NB4 (cell line): ENCODE data around the gene HOXC6.
"Not testable (repeated sequence)": the region's sequence is repeated elsewhere in the genome, so short reads cannot be mapped to it uniquely, and the experiment has no call there.

Experiments used
- DNase-seq: peaks from one replicate; pipeline ENCODE4 v3.0.0; 2010; ENCODE audit warnings: low read depth
- H3K4me3 ChIP-seq: one replicate; pipeline ENCODE4 v1.5.1; 2011; ENCODE audit warnings: mild to moderate bottlenecking, low read depth, low read length, moderate library complexity
- CTCF ChIP-seq: IDR thresholded peaks from one replicate; pipeline ENCODE4 v1.5.1; 2012; ENCODE audit warnings: low read depth, low read length
- MAX ChIP-seq: IDR thresholded peaks from 2 replicates; pipeline ENCODE4 v1.6.1; 2011; ENCODE audit warnings: low read depth, low read length
- MYC ChIP-seq: IDR thresholded peaks from 2 replicates; pipeline ENCODE4 v1.6.1; 2011; ENCODE audit warnings: low read depth, low read length
- POLR2A ChIP-seq: IDR thresholded peaks from 2 replicates; pipeline ENCODE4 v1.6.1; 2011; ENCODE audit warnings: mild to moderate bottlenecking; ENCODE audit not compliant: insufficient read length; ENCODE audit errors: extremely low read depth

The HOXC6 gene

GRCh38 chr12:54068418-54069070 is 40.3 kb downstream of the HOXC6 start:
- no peak overlapping the region for H3K4me3 ChIP-seq
- no peak for TF ChIP-seq POLR2A
- no peak for TF ChIP-seq MYC
- no peak for TF ChIP-seq CTCF
- no peak for TF ChIP-seq MAX
- no peak for DNase-seq

GRCh38 chr12:54071942-54072341 is 43.7 kb downstream of the HOXC6 start:
- DNase-seq: no peak
- TF ChIP-seq MYC (no peak), CTCF (no peak), MAX (no peak), POLR2A (no peak)
- H3K4me3 ChIP-seq: no peak overlapping the region

- DNase-seq: no peak
- no peak overlapping the region for H3K4me3 ChIP-seq
- TF ChIP-seq MYC (no peak), CTCF (no peak), MAX (no peak), POLR2A (no peak)
These were observed 46.1 kb downstream of the HOXC6 start for GRCh38 chr12:54074308-54074707.

GRCh38 chr12:54075409-54075808 is 47.2 kb downstream of the HOXC6 start:
- peak; percentile 32 for DNase-seq
- no peak overlapping the region for H3K4me3 ChIP-seq
- TF ChIP-seq CTCF (no peak), MYC (no peak), POLR2A (no peak), MAX (no peak)

- H3K4me3 ChIP-seq: no peak overlapping the region
- TF ChIP-seq CTCF: no peak
- TF ChIP-seq POLR2A: no peak
- TF ChIP-seq MAX: no peak
- no peak for TF ChIP-seq MYC
- DNase-seq: no peak
These were observed 47.7 kb downstream of the HOXC6 start for GRCh38 chr12:54075974-54076373.

GRCh38 chr12:54077843-54078242 is 49.6 kb downstream of the HOXC6 start:
- DNase-seq, H3K4me3 ChIP-seq: not testable (repeated sequence)

GRCh38 chr12:54079115-54079514 is 50.9 kb downstream of the HOXC6 start:
- DNase-seq, H3K4me3 ChIP-seq: not testable (repeated sequence)
